NCI-H2029 treated with DMSO at 0.1 percent for 48 hours (cell line): Measurements from ENCODE around the gene MCU.
"Not testable (repeated sequence)": the region's sequence is repeated elsewhere in the genome, so short reads cannot be mapped to it uniquely, and the experiment has no call there.

Source experiments
- DNase-seq: peaks from one replicate; lab custom pipeline; 2025; lab: John Stamatoyannopoulos, UW

Gene MCU

GRCh38 chr10:72762042-72762441 lies 70.1 kb downstream of the MCU start:
- no peak for DNase-seq

GRCh38 chr10:72763201-72763600 lies 71.3 kb downstream of the MCU start:
- no peak for DNase-seq

GRCh38 chr10:72764151-72764550 lies 72.2 kb downstream of the MCU start:
- DNase-seq: no peak

- no peak for DNase-seq
These were observed 73.3 kb downstream of the MCU start for GRCh38 chr10:72765051-72765745.

GRCh38 chr10:72771195-72771594 lies 79.3 kb downstream of the MCU start:
- not testable (repeated sequence) for DNase-seq

GRCh38 chr10:72772031-72772430 lies 80.1 kb downstream of the MCU start:
- DNase-seq: no peak

GRCh38 chr10:72779874-72780273 lies 87.9 kb downstream of the MCU start:
- DNase-seq: no peak

- no peak for DNase-seq
These were observed 90.8 kb downstream of the MCU start for GRCh38 chr10:72782649-72783330.

GRCh38 chr10:72783410-72783833 lies 91.5 kb downstream of the MCU start:
- no peak for DNase-seq

- no peak for DNase-seq
These were observed 92.8 kb downstream of the MCU start for GRCh38 chr10:72784551-72785351.

- DNase-seq: no peak
These were observed 93.5 kb downstream of the MCU start for GRCh38 chr10:72785409-72785808.

GRCh38 chr10:72790216-72790990 lies 98.5 kb downstream of the MCU start:
- peak; percentile 43 for DNase-seq

- no peak for DNase-seq
These were observed 100.3 kb downstream of the MCU start for GRCh38 chr10:72792288-72792687.

GRCh38 chr10:72793752-72794151 lies 101.8 kb downstream of the MCU start:
- DNase-seq: no peak

GRCh38 chr10:72794260-72794659 lies 102.3 kb downstream of the MCU start:
- DNase-seq: no peak

GRCh38 chr10:72796042-72796441 lies 104.1 kb downstream of the MCU start:
- no peak for DNase-seq

GRCh38 chr10:72796538-72796937 lies 104.6 kb downstream of the MCU start:
- no peak for DNase-seq

GRCh38 chr10:72800000-72800740 lies 108.2 kb downstream of the MCU start:
- peak; percentile 16 for DNase-seq

GRCh38 chr10:72800741-72801092 lies 108.8 kb downstream of the MCU start:
- no peak for DNase-seq

- no peak for DNase-seq
These were observed 109.4 kb downstream of the MCU start for GRCh38 chr10:72801263-72801868.

GRCh38 chr10:72802332-72802731 lies 110.4 kb downstream of the MCU start:
- DNase-seq: no peak
